ENCODE data around the gene DNAJA1. TPM values are rescaled to one million over a fixed set of nuclear protein-coding genes. Genes with fewer than 3 reads are reported as not detected.
A peak's percentile ranks its signal among the peaks of the same experiment; 100 is the strongest.
"Not testable (repeated sequence)": the region's sequence is repeated elsewhere in the genome, so short reads cannot be mapped to it uniquely, and the experiment has no call there.

Gene DNAJA1
- total RNA-seq (2014; rRNA removed; shearing (Covaris generic); ENCODE audit: low replicate concordance), result 65.7 and 80.4 TPM in 2 replicates

DNA sequence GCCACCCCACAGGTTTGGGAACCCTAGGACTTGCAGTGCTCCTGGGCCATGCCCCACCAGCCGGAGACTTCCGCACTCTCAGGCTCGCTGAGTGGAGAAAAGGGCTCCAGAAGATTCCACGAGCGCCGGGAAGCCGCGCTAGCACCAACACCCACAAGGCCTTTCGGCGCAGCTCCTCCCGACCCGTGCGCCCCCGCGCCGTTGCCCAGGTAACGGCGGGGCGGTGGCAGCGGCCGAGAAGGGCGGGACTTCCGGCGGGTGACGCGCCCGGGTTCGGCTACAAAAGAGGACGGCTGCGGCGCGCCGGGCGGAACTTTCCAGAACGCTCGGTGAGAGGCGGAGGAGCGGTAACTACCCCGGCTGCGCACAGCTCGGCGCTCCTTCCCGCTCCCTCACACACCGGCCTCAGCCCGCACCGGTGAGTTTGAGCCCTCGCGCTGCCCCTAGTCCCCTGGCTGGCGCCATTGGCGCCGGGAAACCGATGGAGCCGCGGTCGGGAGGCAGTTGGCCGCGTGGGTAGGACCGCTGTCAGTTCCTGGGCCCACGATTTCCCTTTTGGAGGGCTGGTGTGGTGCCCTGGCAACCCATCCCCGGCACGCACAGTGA is at the start of gene DNAJA1:
Gene DNAJA1, plus strand, starts transcription at position 308 of the 606 bp plus-strand sequence. CDS start 1,212 bp downstream, outside the sequence.
- no peaks in the 10 kb centered on the region for H3K9me3 ChIP-seq (ENCODE audit: low read length)
- no peaks in the 10 kb centered on the region for H3K27me3 ChIP-seq (ENCODE audit: low read length)
- H3K4me1 ChIP-seq (ENCODE audit: low read length), result peaks cover 46% of the 10 kb centered on the region
- H3K9ac ChIP-seq (ENCODE audit: low read length), result peak within 1 kb of the TSS; percentile 100
- peaks cover 54% of the 10 kb centered on the region for H3K36me3 ChIP-seq (ENCODE audit: insufficient read depth, low read length)
- no peak within 1 kb of the TSS for H2AFZ ChIP-seq (ENCODE audit: low read length)
- peak within 1 kb of the TSS; percentile 99 for H3K4me3 ChIP-seq (ENCODE audit: low read length)
- H4K20me1 ChIP-seq (ENCODE audit: insufficient read depth, low read depth, low read length), result peaks cover 31% of the 10 kb centered on the region
- DNase-seq, result peak; percentile 98
- peaks cover 98% of the 10 kb centered on the region for H3K79me2 ChIP-seq (ENCODE audit: low read length)
- H3K27ac ChIP-seq (ENCODE audit: low read length), result peak within 1 kb of the TSS; percentile 83
- peak within 1 kb of the TSS; percentile 100 for H3K4me2 ChIP-seq (ENCODE audit: low read depth, low read length, poor library complexity, severe bottlenecking)
- 0 out of 2 replicates have a peak, but pooled peaks cover 4% of the 10 kb centered on the region for H3K9me2 ChIP-seq (replicated peaks; ENCODE audit: insufficient read depth, low read length)

DNA sequence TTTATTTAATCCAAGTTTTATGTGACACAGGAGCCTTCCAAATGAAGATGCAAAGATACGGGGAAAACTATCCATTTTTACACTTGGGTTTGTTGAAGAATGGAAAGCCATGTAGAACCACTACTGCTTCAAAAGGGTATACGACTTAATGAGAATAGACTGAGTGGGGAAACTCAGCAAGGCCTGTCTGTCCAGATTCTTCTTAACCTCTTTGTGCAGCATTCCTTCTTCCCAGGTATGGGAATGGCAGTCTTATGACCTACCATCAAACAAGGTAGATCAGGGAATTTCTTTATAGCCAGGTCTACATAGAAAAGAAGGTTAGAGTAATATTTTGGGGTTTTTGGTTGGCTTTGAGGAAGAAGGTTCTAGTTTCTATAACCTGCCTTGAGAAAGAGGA is 47.0 kb upstream of the DNAJA1 start:
- Histone ChIP-seq H4K20me1 (ENCODE audit: insufficient read depth, low read depth, low read length) (no peaks in the 10 kb centered on the region), H3K4me1 (ENCODE audit: low read length) (no peaks in the 10 kb centered on the region), H3K9ac (ENCODE audit: low read length) (no peak overlapping the region), H3K36me3 (ENCODE audit: insufficient read depth, low read length) (peaks cover 25% of the 10 kb centered on the region), H3K27me3 (ENCODE audit: low read length) (no peaks in the 10 kb centered on the region), H3K4me2 (ENCODE audit: low read depth, low read length, poor library complexity, severe bottlenecking) (no peak overlapping the region), H3K79me2 (ENCODE audit: low read length) (0 out of 2 replicates have a peak, but pooled peaks cover 8% of the 10 kb centered on the region), H3K27ac (ENCODE audit: low read length) (no peak overlapping the region), H2AFZ (ENCODE audit: low read length) (no peak overlapping the region), H3K9me2 (replicated peaks; ENCODE audit: insufficient read depth, low read length) (no peaks in the 10 kb centered on the region), H3K4me3 (ENCODE audit: low read length) (no peak overlapping the region), H3K9me3 (ENCODE audit: low read length) (no peaks in the 10 kb centered on the region)
- no peak for DNase-seq

DNA sequence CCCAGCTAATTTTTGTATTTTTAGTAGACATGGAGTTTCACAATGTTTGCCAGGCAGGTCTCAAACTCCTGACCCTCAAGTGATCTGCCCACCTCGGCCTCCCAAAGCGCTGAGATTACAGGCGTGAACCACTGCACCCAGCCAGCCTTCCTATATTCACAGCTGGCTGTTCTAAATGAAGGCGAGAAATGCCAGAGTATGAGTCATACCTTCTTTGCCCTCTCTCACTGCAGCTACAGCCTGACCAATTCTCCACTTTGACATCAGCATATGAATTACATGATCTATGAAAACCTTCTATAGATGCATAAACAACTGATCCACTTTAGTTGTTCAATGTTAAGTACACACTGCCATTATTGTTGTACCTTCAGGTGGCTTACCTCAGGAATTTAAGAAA is 38.1 kb upstream of the DNAJA1 start:
- no peaks in the 10 kb centered on the region for H3K9me3 ChIP-seq (ENCODE audit: low read length)
- no peak overlapping the region for H3K27ac ChIP-seq (ENCODE audit: low read length)
- H3K9me2 ChIP-seq (replicated peaks; ENCODE audit: insufficient read depth, low read length), result no peaks in the 10 kb centered on the region
- H2AFZ ChIP-seq (ENCODE audit: low read length), result no peak overlapping the region
- H3K9ac ChIP-seq (ENCODE audit: low read length), result no peak overlapping the region
- no peak overlapping the region for H3K4me3 ChIP-seq (ENCODE audit: low read length)
- H3K4me2 ChIP-seq (ENCODE audit: low read depth, low read length, poor library complexity, severe bottlenecking), result no peak overlapping the region
- DNase-seq, result no peak
- no peaks in the 10 kb centered on the region for H3K27me3 ChIP-seq (ENCODE audit: low read length)
- peaks cover 35% of the 10 kb centered on the region for H3K36me3 ChIP-seq (ENCODE audit: insufficient read depth, low read length)
- no peaks in the 10 kb centered on the region for H4K20me1 ChIP-seq (ENCODE audit: insufficient read depth, low read depth, low read length)
- H3K79me2 ChIP-seq (ENCODE audit: low read length), result peaks cover 33% of the 10 kb centered on the region
- H3K4me1 ChIP-seq (ENCODE audit: low read length), result no peaks in the 10 kb centered on the region

DNA sequence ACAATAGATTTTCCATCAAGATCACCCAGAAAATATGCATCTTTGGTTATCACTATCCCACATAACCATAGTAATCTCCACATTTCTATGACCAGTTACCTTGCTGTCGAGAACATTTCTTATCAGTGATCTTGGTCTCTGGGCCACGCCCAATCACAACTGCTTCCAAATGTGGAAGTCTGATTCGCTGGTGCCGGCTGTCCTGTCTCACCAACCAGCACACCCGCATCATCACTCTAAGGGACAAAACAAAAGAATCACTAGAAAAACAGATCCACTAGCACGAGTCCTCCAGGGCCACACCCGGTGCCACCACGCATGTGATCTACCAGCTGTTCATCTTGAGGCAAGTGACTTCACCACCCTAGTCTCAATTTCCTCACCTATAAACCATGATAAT is 35.4 kb upstream of the DNAJA1 start:
- H3K27ac ChIP-seq (ENCODE audit: low read length), result no peak overlapping the region
- peaks cover 56% of the 10 kb centered on the region for H3K79me2 ChIP-seq (ENCODE audit: low read length)

DNA sequence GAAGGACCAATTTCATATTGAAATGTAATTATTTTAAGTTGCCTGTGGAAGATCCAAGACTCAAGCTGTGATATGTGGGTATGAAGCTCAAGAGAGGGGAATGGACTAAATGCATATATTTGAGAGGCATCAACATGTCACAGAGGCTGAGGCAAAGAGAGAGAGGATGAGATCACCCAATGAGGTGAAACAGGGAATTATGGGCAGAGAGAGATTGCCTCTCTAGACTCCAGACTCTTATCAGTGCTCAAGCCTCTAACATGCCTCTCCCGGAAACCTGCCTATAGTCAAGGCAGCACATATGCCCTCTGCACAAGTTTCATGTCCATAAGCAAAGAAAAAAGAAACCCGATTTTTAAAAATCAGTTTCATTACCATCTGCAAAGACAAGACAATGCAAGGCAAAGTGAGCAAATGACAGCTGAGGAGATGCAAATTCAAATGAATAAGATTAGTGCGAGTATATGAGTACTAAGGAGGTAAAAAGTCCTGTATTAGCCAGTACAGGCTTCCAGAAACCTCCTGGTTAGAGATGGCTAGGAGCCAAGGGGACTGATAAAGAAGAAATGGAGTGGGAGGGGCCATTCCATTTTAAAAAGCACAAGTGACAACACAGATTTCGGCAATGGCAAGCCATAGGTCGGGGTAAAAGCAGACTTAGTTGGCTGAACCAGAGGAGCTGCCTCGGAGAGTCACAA is 33.0 kb upstream of the DNAJA1 start:
- H3K4me2 ChIP-seq (ENCODE audit: low read depth, low read length, poor library complexity, severe bottlenecking), result no peak overlapping the region
- no peaks in the 10 kb centered on the region for H3K9me2 ChIP-seq (replicated peaks; ENCODE audit: insufficient read depth, low read length)
- H3K9ac ChIP-seq (ENCODE audit: low read length), result no peak overlapping the region
- H3K79me2 ChIP-seq (ENCODE audit: low read length), result peaks cover 78% of the 10 kb centered on the region
- H3K4me3 ChIP-seq (ENCODE audit: low read length), result no peak overlapping the region
- peaks cover 25% of the 10 kb centered on the region for H3K36me3 ChIP-seq (ENCODE audit: insufficient read depth, low read length)
- no peaks in the 10 kb centered on the region for H3K4me1 ChIP-seq (ENCODE audit: low read length)
- no peaks in the 10 kb centered on the region for H3K9me3 ChIP-seq (ENCODE audit: low read length)
- H2AFZ ChIP-seq (ENCODE audit: low read length), result no peak overlapping the region
- no peak for DNase-seq
- H4K20me1 ChIP-seq (ENCODE audit: insufficient read depth, low read depth, low read length), result no peaks in the 10 kb centered on the region
- no peak overlapping the region for H3K27ac ChIP-seq (ENCODE audit: low read length)
- H3K27me3 ChIP-seq (ENCODE audit: low read length), result no peaks in the 10 kb centered on the region

More for the DNA sequence above, 35.4 kb upstream of the DNAJA1 start:
- Histone ChIP-seq H4K20me1 (ENCODE audit: insufficient read depth, low read depth, low read length) (no peaks in the 10 kb centered on the region), H3K9ac (ENCODE audit: low read length) (no peak overlapping the region), H3K36me3 (ENCODE audit: insufficient read depth, low read length) (peaks cover 21% of the 10 kb centered on the region), H2AFZ (ENCODE audit: low read length) (no peak overlapping the region), H3K9me3 (ENCODE audit: low read length) (no peaks in the 10 kb centered on the region), H3K27me3 (ENCODE audit: low read length) (no peaks in the 10 kb centered on the region), H3K9me2 (replicated peaks; ENCODE audit: insufficient read depth, low read length) (no peaks in the 10 kb centered on the region), H3K4me3 (ENCODE audit: low read length) (no peak overlapping the region), H3K4me1 (ENCODE audit: low read length) (no peaks in the 10 kb centered on the region), H3K4me2 (ENCODE audit: low read depth, low read length, poor library complexity, severe bottlenecking) (no peak overlapping the region)
- DNase-seq, result no peak

DNA sequence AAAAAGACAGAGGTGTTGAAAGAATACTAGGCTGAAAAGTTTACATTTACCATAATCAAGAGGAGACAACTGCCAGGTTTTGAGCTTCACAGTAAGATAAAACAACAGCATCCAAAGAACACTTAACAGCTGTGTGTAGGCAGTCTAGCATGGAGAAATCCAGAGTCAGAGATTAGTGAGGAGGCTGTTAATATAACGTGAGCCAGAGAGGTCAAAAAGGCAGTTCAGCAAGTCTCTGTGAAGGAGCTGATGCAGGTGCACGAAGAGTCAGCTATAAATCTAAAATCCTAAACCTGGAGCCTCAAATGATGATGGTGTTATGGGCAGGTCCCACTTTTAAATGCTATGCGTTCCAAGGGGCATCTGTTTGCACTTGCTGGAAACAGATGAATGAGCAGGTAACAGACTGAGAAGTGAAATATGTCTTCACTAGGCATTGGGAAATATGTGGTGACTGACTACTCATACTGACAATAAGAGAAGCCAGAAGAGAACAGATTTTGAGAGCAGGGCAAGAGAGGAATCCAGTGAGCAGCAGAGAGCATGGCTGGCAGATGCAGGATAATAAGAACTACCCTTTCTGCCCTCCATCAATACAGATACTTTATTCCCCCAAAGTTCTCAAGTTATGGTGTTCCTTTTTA is 32.4 kb upstream of the DNAJA1 start:
- Histone ChIP-seq H3K36me3 (ENCODE audit: insufficient read depth, low read length) (peaks cover 20% of the 10 kb centered on the region), H3K4me1 (ENCODE audit: low read length) (no peaks in the 10 kb centered on the region), H3K4me3 (ENCODE audit: low read length) (no peak overlapping the region), H3K9me3 (ENCODE audit: low read length) (no peaks in the 10 kb centered on the region), H2AFZ (ENCODE audit: low read length) (no peak overlapping the region), H3K27me3 (ENCODE audit: low read length) (no peaks in the 10 kb centered on the region), H4K20me1 (ENCODE audit: insufficient read depth, low read depth, low read length) (no peaks in the 10 kb centered on the region), H3K27ac (ENCODE audit: low read length) (no peak overlapping the region), H3K9me2 (replicated peaks; ENCODE audit: insufficient read depth, low read length) (no peaks in the 10 kb centered on the region), H3K79me2 (ENCODE audit: low read length) (peaks cover 84% of the 10 kb centered on the region), H3K4me2 (ENCODE audit: low read depth, low read length, poor library complexity, severe bottlenecking) (no peak overlapping the region), H3K9ac (ENCODE audit: low read length) (no peak overlapping the region)
- DNase-seq, result no peak

DNA sequence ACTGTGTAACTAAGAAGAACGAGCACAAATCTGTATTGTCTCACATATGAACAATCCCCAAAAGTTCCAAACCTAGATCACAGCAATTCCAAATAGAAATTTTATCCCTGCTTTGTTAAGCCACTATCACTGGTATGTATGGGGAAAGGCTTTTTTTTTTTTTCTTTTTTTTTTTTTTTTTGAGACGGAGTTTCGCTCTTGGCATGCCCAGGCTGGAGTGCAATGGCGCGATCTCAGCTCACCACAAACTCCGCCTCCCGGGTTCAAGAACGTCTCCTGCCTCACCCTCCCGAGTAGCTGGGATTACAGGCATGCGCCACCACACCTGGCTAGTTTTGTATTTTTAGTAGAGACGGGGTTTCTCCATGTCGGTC is 24.4 kb upstream of the DNAJA1 start:
- not testable (repeated sequence) for H3K27ac ChIP-seq (ENCODE audit: low read length); H2AFZ ChIP-seq (ENCODE audit: low read length); H3K9me3 ChIP-seq (ENCODE audit: low read length); H4K20me1 ChIP-seq (ENCODE audit: insufficient read depth, low read depth, low read length); H3K9me2 ChIP-seq (replicated peaks; ENCODE audit: insufficient read depth, low read length); H3K27me3 ChIP-seq (ENCODE audit: low read length)
- Histone ChIP-seq H3K9ac (ENCODE audit: low read length) (peak overlapping the region; percentile 78), H3K4me3 (ENCODE audit: low read length) (peak overlapping the region; percentile 73), H3K36me3 (ENCODE audit: insufficient read depth, low read length) (peaks cover 19% of the 10 kb centered on the region), H3K4me2 (ENCODE audit: low read depth, low read length, poor library complexity, severe bottlenecking) (peak overlapping the region; percentile 71), H3K79me2 (ENCODE audit: low read length) (peaks cover 67% of the 10 kb centered on the region), H3K4me1 (ENCODE audit: low read length) (peaks cover 18% of the 10 kb centered on the region)
- peak; percentile 64 for DNase-seq

DNA sequence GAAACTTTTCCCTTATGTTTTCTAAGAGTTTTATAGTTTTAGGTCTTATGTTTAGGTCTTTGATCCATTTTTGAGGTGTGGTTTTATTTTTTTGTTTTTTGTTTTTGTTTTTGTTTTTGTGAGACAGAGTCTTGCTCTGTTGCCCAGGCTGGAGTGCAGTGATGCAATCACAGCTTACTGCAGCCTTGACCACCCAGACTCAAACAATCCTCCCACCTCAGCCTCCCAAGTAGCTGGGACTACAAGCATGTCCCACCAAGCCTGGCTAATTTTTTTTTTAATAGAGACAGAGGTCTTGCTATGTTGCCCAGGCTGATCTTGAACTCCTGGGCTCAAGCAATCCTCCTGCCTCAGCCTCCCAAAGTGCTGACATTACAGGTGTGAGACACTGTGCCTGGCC is 19.7 kb upstream of the DNAJA1 start:
- H3K27me3 ChIP-seq (ENCODE audit: low read length); H3K36me3 ChIP-seq (ENCODE audit: insufficient read depth, low read length); H2AFZ ChIP-seq (ENCODE audit: low read length); H3K9me3 ChIP-seq (ENCODE audit: low read length); H3K9me2 ChIP-seq (replicated peaks; ENCODE audit: insufficient read depth, low read length); H3K9ac ChIP-seq (ENCODE audit: low read length); H3K4me2 ChIP-seq (ENCODE audit: low read depth, low read length, poor library complexity, severe bottlenecking); H4K20me1 ChIP-seq (ENCODE audit: insufficient read depth, low read depth, low read length); DNase-seq; H3K4me3 ChIP-seq (ENCODE audit: low read length); H3K27ac ChIP-seq (ENCODE audit: low read length): not testable (repeated sequence)
- Histone ChIP-seq H3K4me1 (ENCODE audit: low read length) (peaks cover 12% of the 10 kb centered on the region), H3K79me2 (ENCODE audit: low read length) (peaks cover 34% of the 10 kb centered on the region)

Measured in Karpas-422 (cell line).